ENCODE measurements around the gene MATN1.

GRCh38 chr1:30739601-30740000, 16.2 kb upstream of the MATN1 start:
- TF ChIP-seq CTCF (optimal IDR thresholded peaks at IDR 0.05 in 1 of 3, IDR thresholded peaks at IDR 0.05 in 1 of 3, conservative IDR thresholded peaks at IDR 0.05 in 1 of 3; ENCODE audit: extremely low read depth in 1 of 3, insufficient read depth in 2 of 3, low read length in 3 of 3) (no peak), EZH2 (IDR thresholded peaks at IDR 0.05; ENCODE audit: low read length) (no peak)

All from keratinocyte (primary cell).